Karpas-422 (cell line): ENCODE measurements around the gene SLAMF8. TPM values are rescaled to one million over a fixed set of nuclear protein-coding genes. Genes with fewer than 3 reads are reported as not detected.

ENCODE experiments used
- DNase-seq: peaks from one replicate; pipeline ENCODE4 v3.0.0-alpha.2; 2015
- H2AFZ ChIP-seq: fragments of 200-600 bp; sonication (generic); 2 replicates; pipeline ENCODE4 v1.6.1; 2014; ENCODE audit warnings: antibody characterized with exemption, low read length, mixed read lengths
- H3K27ac ChIP-seq: fragments of 200-600 bp; sonication (generic); 2 replicates; pipeline ENCODE4 v1.5.1; 2014; ENCODE audit warnings: mild to moderate bottlenecking, low read length, moderate library complexity
- H3K27me3 ChIP-seq: fragments of 200-600 bp; sonication (generic); 2 replicates; pipeline ENCODE4 v1.6.1; 2014; ENCODE audit warnings: low read length, mixed read lengths
- H3K36me3 ChIP-seq: fragments of 200-600 bp; sonication (generic); 2 replicates; pipeline ENCODE4 v1.6.1; 2014; ENCODE audit warnings: low read length, mixed read lengths; ENCODE audit not compliant: insufficient read depth
- H3K4me1 ChIP-seq: fragments of 200-600 bp; sonication (generic); 2 replicates; pipeline ENCODE4 v1.6.1; 2014; ENCODE audit warnings: mild to moderate bottlenecking, low read length, mixed read lengths
- H3K4me2 ChIP-seq: fragments of 200-600 bp; sonication (generic); 2 replicates; pipeline ENCODE4 v1.6.1; 2014; ENCODE audit warnings: low read length, low read depth, mild to moderate bottlenecking; ENCODE audit not compliant: poor library complexity, severe bottlenecking
- H3K4me3 ChIP-seq: fragments of 200-600 bp; sonication (generic); 2 replicates; pipeline ENCODE4 v1.5.1; 2014; ENCODE audit warnings: mild to moderate bottlenecking, antibody characterized with exemption, low read length, mixed read lengths
- H3K79me2 ChIP-seq: fragments of 200-600 bp; sonication (generic); 2 replicates; pipeline ENCODE4 v1.6.1; 2014; ENCODE audit warnings: mild to moderate bottlenecking, low read length, mixed read lengths
- H3K9ac ChIP-seq: fragments of 200-600 bp; sonication (generic); 2 replicates; pipeline ENCODE4 v1.6.0; 2014; ENCODE audit warnings: low read length
- H3K9me2 ChIP-seq: fragments of 200-600 bp; sonication (generic), shearing (Covaris generic); replicated peaks from 2 replicates; pipeline ENCODE4 v1.6.0; 2014; ENCODE audit warnings: mild to moderate bottlenecking, low read length, moderate library complexity; ENCODE audit not compliant: insufficient read depth
- H3K9me3 ChIP-seq: fragments of 300-700, 200-600 bp; sonication (generic); 2 replicates; pipeline ENCODE4 v1.6.1; 2014; ENCODE audit warnings: low read length, mixed read lengths
- H4K20me1 ChIP-seq: fragments of 200-600 bp; sonication (generic); 2 replicates; pipeline ENCODE4 v1.6.1; 2014; ENCODE audit warnings: mild to moderate bottlenecking, antibody characterized with exemption, low read length, low read depth; ENCODE audit not compliant: insufficient read depth
- total RNA-seq: library from RNA; depleted of rRNA; stranded (reverse); fragments of >200 nt; shearing (Covaris generic); gene quantifications from 2 replicates; pipeline ENCODE4 v1.2.3, GENCODE V29; 2014; ENCODE audit warnings: low replicate concordance

Gene SLAMF8
- total RNA-seq, 1 experiment from 2014 or later = not detected

- Histone ChIP-seq H3K9ac (no peak overlapping the region), H3K4me3 (no peak overlapping the region), H3K79me2 (no peaks in the 10 kb centered on the region)
These were observed 21.7 kb downstream of the SLAMF8 start for GRCh38 chr1:159848326-159848725.

DNA sequence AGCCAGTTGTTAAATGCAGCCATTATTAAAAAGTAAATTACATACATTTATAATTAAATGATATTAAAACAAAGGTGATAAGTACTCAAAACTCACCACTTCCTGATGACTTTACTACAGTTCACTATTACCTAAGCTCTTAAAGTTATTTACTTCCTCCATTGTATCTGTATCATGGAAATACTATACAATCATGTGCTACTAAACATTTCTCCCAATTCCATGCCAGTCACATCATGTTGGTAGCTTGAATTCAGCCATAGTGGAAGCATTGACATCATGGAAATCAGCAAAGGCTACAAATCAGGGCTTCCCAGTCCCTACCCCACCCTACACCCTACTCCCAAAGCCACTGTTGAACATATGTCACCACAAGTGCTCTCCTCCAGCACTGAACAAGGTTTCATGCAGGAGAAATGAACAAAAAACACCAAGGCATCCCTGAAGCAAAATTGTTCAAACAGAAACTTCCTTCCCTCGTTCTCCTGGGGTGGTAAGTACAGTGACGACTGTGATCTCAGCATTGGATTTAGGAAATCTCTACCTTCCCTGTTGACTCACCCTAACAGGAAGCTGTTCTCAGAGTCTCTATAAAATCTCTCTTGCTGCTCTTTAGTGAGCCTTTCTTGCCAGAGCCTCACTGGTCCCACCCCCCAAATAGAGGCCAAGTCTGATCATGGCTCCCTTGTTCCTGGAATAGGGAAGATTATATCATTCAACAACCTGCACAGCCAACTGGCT, 23.1 kb downstream of the SLAMF8 start:
- no peaks in the 10 kb centered on the region for H3K27me3 ChIP-seq
- H3K4me2 ChIP-seq = no peak overlapping the region
- no peak overlapping the region for H2AFZ ChIP-seq
- H3K4me3 ChIP-seq = no peak overlapping the region
- no peaks in the 10 kb centered on the region for H3K36me3 ChIP-seq
- H3K79me2 ChIP-seq = no peaks in the 10 kb centered on the region
- no peaks in the 10 kb centered on the region for H3K9me3 ChIP-seq
- no peak overlapping the region for H3K9ac ChIP-seq
- no peak overlapping the region for H3K27ac ChIP-seq
- no peaks in the 10 kb centered on the region for H4K20me1 ChIP-seq
- no peaks in the 10 kb centered on the region for H3K4me1 ChIP-seq
- no peak for DNase-seq
- H3K9me2 ChIP-seq = no peaks in the 10 kb centered on the region

More at GRCh38 chr1:159848326-159848725, 21.7 kb downstream of the SLAMF8 start:
- DNase-seq = no peak
- Histone ChIP-seq H2AFZ (no peak overlapping the region), H3K4me1 (no peaks in the 10 kb centered on the region), H4K20me1 (no peaks in the 10 kb centered on the region), H3K27ac (no peak overlapping the region), H3K27me3 (no peaks in the 10 kb centered on the region), H3K36me3 (no peaks in the 10 kb centered on the region), H3K4me2 (no peak overlapping the region), H3K9me3 (no peaks in the 10 kb centered on the region), H3K9me2 (no peaks in the 10 kb centered on the region)

- no peaks in the 10 kb centered on the region for H3K79me2 ChIP-seq
- no peak overlapping the region for H3K4me3 ChIP-seq
- H3K36me3 ChIP-seq = no peaks in the 10 kb centered on the region
- no peaks in the 10 kb centered on the region for H3K9me2 ChIP-seq
- no peak overlapping the region for H3K27ac ChIP-seq
- no peak overlapping the region for H3K9ac ChIP-seq
- no peaks in the 10 kb centered on the region for H3K4me1 ChIP-seq
- H3K9me3 ChIP-seq = no peaks in the 10 kb centered on the region
- no peaks in the 10 kb centered on the region for H4K20me1 ChIP-seq
- no peak overlapping the region for H2AFZ ChIP-seq
- DNase-seq = peak; percentile 67
- H3K4me2 ChIP-seq = no peak overlapping the region
- no peaks in the 10 kb centered on the region for H3K27me3 ChIP-seq
These were observed 24.7 kb downstream of the SLAMF8 start for GRCh38 chr1:159851407-159851806.

- H3K4me3 ChIP-seq = no peak overlapping the region
- no peaks in the 10 kb centered on the region for H3K27me3 ChIP-seq
- no peak overlapping the region for H2AFZ ChIP-seq
- H3K27ac ChIP-seq = no peak overlapping the region
- H3K9ac ChIP-seq = no peak overlapping the region
- no peaks in the 10 kb centered on the region for H3K36me3 ChIP-seq
- DNase-seq = no peak
- no peaks in the 10 kb centered on the region for H3K79me2 ChIP-seq
- H3K4me2 ChIP-seq = no peak overlapping the region
- H3K9me3 ChIP-seq = no peaks in the 10 kb centered on the region
- H3K9me2 ChIP-seq = no peaks in the 10 kb centered on the region
- H4K20me1 ChIP-seq = no peaks in the 10 kb centered on the region
- H3K4me1 ChIP-seq = no peaks in the 10 kb centered on the region
These were observed 26.9 kb downstream of the SLAMF8 start for GRCh38 chr1:159853417-159854115.

DNA sequence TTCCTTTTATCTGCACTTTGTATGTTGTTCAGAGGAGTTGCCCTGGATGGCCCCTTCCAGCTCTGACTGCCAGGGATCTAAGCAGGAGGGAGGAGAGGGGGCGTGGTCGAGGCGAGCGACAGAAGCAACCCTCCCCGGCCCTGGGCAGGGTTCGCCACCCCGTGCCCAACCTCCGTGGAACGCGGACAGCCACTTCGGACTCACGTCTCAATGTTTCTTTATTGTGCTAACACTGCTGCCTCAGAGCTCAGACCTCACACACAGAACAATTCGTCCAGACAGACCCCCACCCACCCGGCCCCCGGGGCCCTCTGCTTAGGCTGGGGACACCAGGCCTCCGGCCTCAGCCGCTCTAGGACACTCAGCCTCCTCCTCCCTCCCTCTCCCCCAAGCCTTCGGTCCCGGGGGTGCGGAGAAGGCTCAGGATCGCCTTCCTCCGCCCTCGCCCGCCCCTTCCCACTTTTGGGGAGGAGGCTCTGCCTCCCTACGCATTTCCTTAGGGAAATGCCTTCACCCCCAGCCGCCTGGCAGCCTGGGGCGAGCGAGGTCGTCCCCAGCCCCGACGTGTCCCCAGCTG, 27.5 kb downstream of the SLAMF8 start:
- H3K9me2 ChIP-seq = no peaks in the 10 kb centered on the region
- no peak overlapping the region for H3K4me3 ChIP-seq
- no peak overlapping the region for H2AFZ ChIP-seq
- no peaks in the 10 kb centered on the region for H3K4me1 ChIP-seq
- H3K9ac ChIP-seq = no peak overlapping the region
- H3K36me3 ChIP-seq = no peaks in the 10 kb centered on the region
- H3K4me2 ChIP-seq = no peak overlapping the region
- DNase-seq = no peak
- H3K9me3 ChIP-seq = no peaks in the 10 kb centered on the region
- H3K27ac ChIP-seq = no peak overlapping the region
- H3K79me2 ChIP-seq = no peaks in the 10 kb centered on the region
- no peaks in the 10 kb centered on the region for H4K20me1 ChIP-seq
- no peaks in the 10 kb centered on the region for H3K27me3 ChIP-seq

- no peak overlapping the region for H2AFZ ChIP-seq
- no peaks in the 10 kb centered on the region for H3K9me2 ChIP-seq
- no peak overlapping the region for H3K4me3 ChIP-seq
- H3K9me3 ChIP-seq = no peaks in the 10 kb centered on the region
- H3K27ac ChIP-seq = no peak overlapping the region
- DNase-seq = no peak
- H3K9ac ChIP-seq = no peak overlapping the region
- no peaks in the 10 kb centered on the region for H3K27me3 ChIP-seq
- H3K4me1 ChIP-seq = no peaks in the 10 kb centered on the region
- no peaks in the 10 kb centered on the region for H3K79me2 ChIP-seq
- no peaks in the 10 kb centered on the region for H3K36me3 ChIP-seq
- no peaks in the 10 kb centered on the region for H4K20me1 ChIP-seq
- H3K4me2 ChIP-seq = no peak overlapping the region
These were observed 28.1 kb downstream of the SLAMF8 start for GRCh38 chr1:159854693-159855192.

- Histone ChIP-seq H3K4me1 (no peaks in the 10 kb centered on the region), H3K79me2 (no peaks in the 10 kb centered on the region), H3K36me3 (no peaks in the 10 kb centered on the region), H3K27ac (no peak overlapping the region), H2AFZ (no peak overlapping the region), H3K4me3 (no peak overlapping the region), H3K27me3 (no peaks in the 10 kb centered on the region), H3K9me3 (no peaks in the 10 kb centered on the region), H3K9ac (no peak overlapping the region), H4K20me1 (no peaks in the 10 kb centered on the region), H3K4me2 (no peak overlapping the region), H3K9me2 (no peaks in the 10 kb centered on the region)
- DNase-seq = no peak
These were observed 29.0 kb downstream of the SLAMF8 start for GRCh38 chr1:159855709-159856108.

DNA sequence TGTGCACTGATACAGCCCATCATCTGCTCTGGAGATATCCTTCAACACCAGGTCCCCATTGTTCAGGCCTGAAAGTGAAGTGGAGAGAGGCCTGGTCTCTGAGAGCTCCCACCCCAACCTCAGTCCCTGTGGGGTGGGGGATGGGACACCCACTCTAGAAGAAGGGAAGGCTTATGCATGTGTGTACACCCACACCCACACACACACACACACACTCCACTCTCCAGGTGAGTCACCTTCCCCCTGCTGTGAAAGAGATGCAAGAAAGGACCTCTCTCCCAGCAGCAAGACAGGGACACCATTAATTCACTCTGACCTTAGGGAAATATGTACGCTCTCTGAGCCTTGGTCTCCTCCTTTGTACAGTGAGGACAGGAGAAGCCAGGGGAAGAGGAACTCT, 29.9 kb downstream of the SLAMF8 start:
- H2AFZ ChIP-seq = no peak overlapping the region
- H4K20me1 ChIP-seq = no peaks in the 10 kb centered on the region
- H3K27me3 ChIP-seq = no peaks in the 10 kb centered on the region
- H3K79me2 ChIP-seq = no peaks in the 10 kb centered on the region
- no peaks in the 10 kb centered on the region for H3K9me3 ChIP-seq
- H3K4me1 ChIP-seq = no peaks in the 10 kb centered on the region
- no peaks in the 10 kb centered on the region for H3K9me2 ChIP-seq
- no peak overlapping the region for H3K4me2 ChIP-seq
- no peak overlapping the region for H3K27ac ChIP-seq
- DNase-seq = no peak
- H3K36me3 ChIP-seq = no peaks in the 10 kb centered on the region
- no peak overlapping the region for H3K9ac ChIP-seq
- H3K4me3 ChIP-seq = no peak overlapping the region
